NK-92 (cell line): ENCODE data around the gene MSANTD3.
"Not testable (repeated sequence)": the region's sequence is repeated elsewhere in the genome, so short reads cannot be mapped to it uniquely, and the experiment has no call there.

ENCODE experiments used
- DNase-seq: peaks from one replicate; lab custom pipeline; 2025; ENCODE audit not compliant: unreplicated experiment; lab: John Stamatoyannopoulos, UW

MSANTD3 gene

GRCh38 chr9:100426530-100427365, at the start of gene MSANTD3:
TSS of gene MSANTD3 (plus strand) at chr9:100427143. CDS start at chr9:100441939, 14,796 bp downstream.
- DNase-seq, result no peak

GRCh38 chr9:100379862-100380261, 47.1 kb upstream of the MSANTD3 start:
- DNase-seq, result no peak

GRCh38 chr9:100392989-100393388, 34.0 kb upstream of the MSANTD3 start:
- not testable (repeated sequence) for DNase-seq

GRCh38 chr9:100394032-100394695, 32.8 kb upstream of the MSANTD3 start:
- DNase-seq, result no peak

GRCh38 chr9:100394816-100395215, 32.1 kb upstream of the MSANTD3 start:
- DNase-seq, result no peak

- no peak for DNase-seq
These were observed 30.2 kb upstream of the MSANTD3 start for GRCh38 chr9:100396769-100397168.

GRCh38 chr9:100397529-100398266, 29.2 kb upstream of the MSANTD3 start:
- no peak for DNase-seq

GRCh38 chr9:100401042-100401441, 25.9 kb upstream of the MSANTD3 start:
- DNase-seq, result no peak

- no peak for DNase-seq
These were observed 20.0 kb upstream of the MSANTD3 start for GRCh38 chr9:100406962-100407361.

- no peak for DNase-seq
These were observed 18.3 kb upstream of the MSANTD3 start for GRCh38 chr9:100408546-100409175.

- no peak for DNase-seq
These were observed 17.8 kb upstream of the MSANTD3 start for GRCh38 chr9:100409176-100409556.

GRCh38 chr9:100411472-100412283, 15.3 kb upstream of the MSANTD3 start:
- peak; percentile 17 for DNase-seq

GRCh38 chr9:100413839-100414420, 13.0 kb upstream of the MSANTD3 start:
- DNase-seq, result no peak

GRCh38 chr9:100417815-100418214, 9.1 kb upstream of the MSANTD3 start:
- DNase-seq, result no peak

GRCh38 chr9:100419166-100419565, 7.8 kb upstream of the MSANTD3 start:
- no peak for DNase-seq

GRCh38 chr9:100421116-100421515, 5.8 kb upstream of the MSANTD3 start:
- not testable (repeated sequence) for DNase-seq

GRCh38 chr9:100425758-100426157, 1.2 kb upstream of the MSANTD3 start:
- DNase-seq, result no peak

- no peak for DNase-seq
These were observed 784 bp upstream of the MSANTD3 start for GRCh38 chr9:100426189-100426529.

GRCh38 chr9:100427366-100428263, 672 bp downstream of the MSANTD3 start:
- no peak for DNase-seq
